Measurements from ENCODE around the gene FLNA. TPM values are rescaled to one million over a fixed set of nuclear protein-coding genes. Genes with fewer than 3 reads are reported as not detected.

FLNA gene
- total RNA-seq, 1 donor: 3,767 TPM

DNA sequence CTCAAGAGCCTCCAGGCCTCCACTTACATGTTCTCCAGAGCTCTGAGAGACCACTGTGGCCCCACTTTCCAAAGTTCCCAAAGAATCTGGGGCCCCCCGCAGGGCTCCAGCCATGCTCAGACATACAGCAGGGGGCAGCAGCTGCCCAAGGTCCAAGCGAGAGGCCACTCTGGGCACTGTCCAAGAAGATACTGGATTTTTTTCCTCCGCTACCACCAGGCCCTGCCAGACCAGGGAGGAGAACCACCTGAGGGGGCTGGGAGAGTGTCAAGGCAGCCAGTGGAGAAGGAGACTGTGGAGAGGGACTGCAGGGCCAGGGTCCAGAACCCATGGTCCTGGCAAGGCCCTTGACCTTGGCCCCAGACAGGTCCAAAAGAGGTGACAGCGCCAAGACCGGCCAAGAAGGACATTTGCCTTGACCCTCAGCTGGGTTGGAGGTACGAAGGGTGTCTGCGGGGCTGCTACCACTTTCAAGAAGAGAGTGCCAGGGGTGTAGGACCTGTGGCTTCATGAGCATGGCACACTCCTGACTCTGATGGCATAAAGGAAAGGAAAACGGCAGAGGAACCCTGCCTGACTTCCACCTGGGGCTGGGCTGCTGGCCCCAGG, 10.0 kb upstream of the FLNA start:
- TF ChIP-seq, protein P1, sequence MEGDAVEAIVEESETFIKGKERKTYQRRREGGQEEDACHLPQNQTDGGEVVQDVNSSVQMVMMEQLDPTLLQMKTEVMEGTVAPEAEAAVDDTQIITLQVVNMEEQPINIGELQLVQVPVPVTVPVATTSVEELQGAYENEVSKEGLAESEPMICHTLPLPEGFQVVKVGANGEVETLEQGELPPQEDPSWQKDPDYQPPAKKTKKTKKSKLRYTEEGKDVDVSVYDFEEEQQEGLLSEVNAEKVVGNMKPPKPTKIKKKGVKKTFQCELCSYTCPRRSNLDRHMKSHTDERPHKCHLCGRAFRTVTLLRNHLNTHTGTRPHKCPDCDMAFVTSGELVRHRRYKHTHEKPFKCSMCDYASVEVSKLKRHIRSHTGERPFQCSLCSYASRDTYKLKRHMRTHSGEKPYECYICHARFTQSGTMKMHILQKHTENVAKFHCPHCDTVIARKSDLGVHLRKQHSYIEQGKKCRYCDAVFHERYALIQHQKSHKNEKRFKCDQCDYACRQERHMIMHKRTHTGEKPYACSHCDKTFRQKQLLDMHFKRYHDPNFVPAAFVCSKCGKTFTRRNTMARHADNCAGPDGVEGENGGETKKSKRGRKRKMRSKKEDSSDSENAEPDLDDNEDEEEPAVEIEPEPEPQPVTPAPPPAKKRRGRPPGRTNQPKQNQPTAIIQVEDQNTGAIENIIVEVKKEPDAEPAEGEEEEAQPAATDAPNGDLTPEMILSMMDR (IDR thresholded peaks at IDR 0.05; ENCODE audit: insufficient read depth, low read depth, low read length): peak; percentile 51
- no peak overlapping the region for H3K4me3 ChIP-seq (ENCODE audit: low read depth, low read length)
- peak; percentile 22 for DNase-seq (ENCODE audit: low read depth)

DNA sequence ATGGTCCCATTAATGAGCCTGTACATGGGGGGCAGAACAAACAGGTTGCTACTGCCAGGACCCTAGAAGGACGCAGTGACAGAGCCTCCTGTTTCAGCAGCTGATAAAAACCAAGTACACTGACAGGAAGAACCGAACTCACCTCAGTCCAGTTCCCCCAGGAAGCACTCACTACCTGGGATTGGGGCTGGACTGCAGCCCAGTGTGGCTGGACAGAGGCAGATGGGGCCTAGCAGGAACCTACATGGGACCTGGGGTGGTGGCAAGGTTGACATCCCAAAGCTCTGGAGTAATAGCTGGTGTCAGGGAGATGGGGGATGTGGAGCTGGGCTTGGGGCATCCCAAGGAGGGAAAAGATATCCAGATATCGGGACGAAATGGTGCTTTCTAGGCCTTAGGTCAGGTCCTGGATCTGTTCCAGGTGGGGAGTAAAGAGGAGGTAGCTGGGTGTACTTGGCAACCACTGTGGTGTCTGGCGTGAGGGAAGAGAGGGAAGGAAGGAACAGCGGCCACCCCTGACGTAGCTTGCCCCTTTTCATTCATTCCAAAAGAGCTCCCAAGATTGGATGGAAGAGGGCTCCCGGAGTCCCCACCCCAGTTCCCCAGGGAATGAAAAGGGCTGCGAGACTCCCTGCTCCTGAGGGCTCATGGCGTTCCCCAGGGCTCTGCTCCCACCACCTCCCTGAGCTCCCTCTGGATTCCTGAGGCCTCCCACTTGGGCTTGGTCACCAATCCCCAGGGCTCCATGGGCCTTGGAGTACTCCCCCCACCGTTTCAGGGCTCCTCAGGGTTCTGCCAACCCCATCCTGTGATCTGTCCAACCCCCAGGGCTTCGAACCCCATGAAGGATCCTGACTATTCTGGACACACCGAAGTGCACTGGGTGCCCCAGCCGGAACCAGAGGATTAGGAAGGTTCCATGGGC, 9.2 kb upstream of the FLNA start:
- H3K4me3 ChIP-seq (ENCODE audit: low read depth, low read length): no peak overlapping the region
- TF ChIP-seq, protein P1 (IDR thresholded peaks at IDR 0.05; ENCODE audit: insufficient read depth, low read depth, low read length): no peak
- no peak for DNase-seq (ENCODE audit: low read depth)

DNA sequence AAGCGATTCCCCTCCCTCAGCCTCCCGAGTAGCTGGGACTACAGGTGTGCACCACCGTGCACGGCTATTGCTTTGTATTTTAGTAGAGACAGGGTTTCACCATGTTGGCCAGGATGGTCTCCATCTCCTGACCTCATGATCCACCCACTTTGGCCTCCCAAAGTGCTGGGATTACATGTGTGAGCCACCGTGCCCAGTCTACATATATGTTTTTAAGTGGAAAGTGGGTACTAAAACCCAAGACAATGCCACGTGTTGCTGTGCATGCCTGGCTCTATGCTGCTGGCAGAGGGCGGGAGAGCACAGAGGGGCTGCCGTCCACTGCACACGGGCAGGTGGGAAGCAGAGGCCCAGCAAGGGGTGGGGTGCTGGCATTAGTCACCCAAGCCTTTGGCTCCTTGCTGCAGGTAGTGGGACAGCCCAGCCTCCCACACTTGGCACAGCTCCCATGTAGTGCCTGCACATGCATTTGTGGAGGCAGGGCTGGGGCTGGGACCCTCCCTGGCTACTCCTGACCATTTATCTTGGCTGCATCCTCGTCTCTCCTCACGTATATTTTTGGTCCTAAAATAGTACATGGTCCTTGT, 8.1 kb upstream of the FLNA start:
- H3K4me3 ChIP-seq (ENCODE audit: low read depth, low read length): no peak overlapping the region
- no peak for DNase-seq (ENCODE audit: low read depth)
- TF ChIP-seq, protein P1 (IDR thresholded peaks at IDR 0.05; ENCODE audit: insufficient read depth, low read depth, low read length): no peak

DNA sequence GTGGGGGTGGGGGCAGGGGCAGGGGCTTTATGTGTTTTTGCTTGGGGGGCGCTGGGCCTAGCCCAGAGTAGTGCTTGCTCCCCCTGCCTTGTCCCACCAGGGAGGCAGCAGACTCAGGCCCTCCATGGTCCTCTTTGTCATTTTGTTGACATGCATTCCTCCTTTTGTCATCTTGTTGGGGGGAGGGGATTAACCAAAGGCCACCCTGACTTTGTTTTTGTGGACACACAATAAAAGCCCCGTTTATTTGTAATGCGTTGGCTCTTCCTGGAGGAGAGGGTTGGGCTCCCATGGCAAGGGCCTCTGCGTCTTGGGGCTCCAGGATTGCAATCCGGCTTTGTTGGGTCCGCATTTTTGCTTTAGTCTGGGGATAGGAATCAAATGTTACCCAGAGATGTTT, 6.8 kb upstream of the FLNA start:
- TF ChIP-seq, protein P1 (IDR thresholded peaks at IDR 0.05; ENCODE audit: insufficient read depth, low read depth, low read length): no peak
- H3K4me3 ChIP-seq (ENCODE audit: low read depth, low read length): no peak overlapping the region
- no peak for DNase-seq (ENCODE audit: low read depth)

DNA sequence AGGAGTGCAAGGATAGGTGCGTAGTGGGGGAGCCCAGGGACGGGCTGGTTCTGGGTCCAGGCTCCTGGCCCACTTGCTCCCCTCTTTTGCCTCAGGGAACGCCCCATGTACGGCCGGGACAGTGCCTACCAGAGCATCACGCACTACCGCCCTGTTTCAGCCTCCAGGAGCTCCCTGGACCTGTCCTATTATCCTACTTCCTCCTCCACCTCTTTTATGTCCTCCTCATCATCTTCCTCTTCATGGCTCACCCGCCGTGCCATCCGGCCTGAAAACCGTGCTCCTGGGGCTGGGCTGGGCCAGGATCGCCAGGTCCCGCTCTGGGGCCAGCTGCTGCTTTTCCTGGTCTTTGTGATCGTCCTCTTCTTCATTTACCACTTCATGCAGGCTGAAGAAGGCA, 6.4 kb upstream of the FLNA start:
- H3K4me3 ChIP-seq (ENCODE audit: low read depth, low read length): no peak overlapping the region
- no peak for DNase-seq (ENCODE audit: low read depth)
- TF ChIP-seq, protein P1 (IDR thresholded peaks at IDR 0.05; ENCODE audit: insufficient read depth, low read depth, low read length): no peak

DNA sequence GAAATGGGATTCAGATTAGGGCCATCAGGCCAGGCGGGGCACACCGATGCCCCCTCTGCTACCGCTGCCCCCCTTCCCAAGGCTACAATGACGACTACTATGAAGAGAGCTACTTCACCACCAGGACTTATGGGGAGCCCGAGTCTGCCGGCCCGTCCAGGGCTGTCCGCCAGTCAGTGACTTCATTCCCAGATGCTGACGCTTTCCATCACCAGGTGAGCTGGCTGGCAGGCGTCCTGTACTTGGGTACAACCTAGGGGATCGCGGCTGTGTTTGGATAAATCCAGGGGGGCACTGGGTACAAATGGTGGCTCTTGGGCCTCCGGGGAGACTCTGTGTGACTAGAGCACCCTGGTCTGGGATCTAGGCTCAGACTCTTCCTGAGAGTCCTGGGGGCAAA, 5.7 kb upstream of the FLNA start:
- TF ChIP-seq, protein P1 (IDR thresholded peaks at IDR 0.05; ENCODE audit: insufficient read depth, low read depth, low read length): no peak
- H3K4me3 ChIP-seq (ENCODE audit: low read depth, low read length): peak overlapping the region; percentile 69
- DNase-seq (ENCODE audit: low read depth): no peak

Data from fibroblast of villous mesenchyme (primary cell).